ENCODE measurements around the gene ADCY1.

GRCh38 chr7:45617166-45617565 is 43.0 kb downstream of the ADCY1 start:
- TF ChIP-seq CTCF (conservative IDR thresholded peaks at IDR 0.05 in 1 of 2, IDR thresholded peaks at IDR 0.05 in 1 of 2; ENCODE audit: extremely low read depth in 1 of 2, insufficient read depth in 1 of 2, low read depth in 1 of 2, low read length in 2 of 2) (no peak), EZH2 (IDR thresholded peaks at IDR 0.05; ENCODE audit: borderline replicate concordance, low read length) (no peak)
